ENCODE results near the gene SELENOM.

DNA sequence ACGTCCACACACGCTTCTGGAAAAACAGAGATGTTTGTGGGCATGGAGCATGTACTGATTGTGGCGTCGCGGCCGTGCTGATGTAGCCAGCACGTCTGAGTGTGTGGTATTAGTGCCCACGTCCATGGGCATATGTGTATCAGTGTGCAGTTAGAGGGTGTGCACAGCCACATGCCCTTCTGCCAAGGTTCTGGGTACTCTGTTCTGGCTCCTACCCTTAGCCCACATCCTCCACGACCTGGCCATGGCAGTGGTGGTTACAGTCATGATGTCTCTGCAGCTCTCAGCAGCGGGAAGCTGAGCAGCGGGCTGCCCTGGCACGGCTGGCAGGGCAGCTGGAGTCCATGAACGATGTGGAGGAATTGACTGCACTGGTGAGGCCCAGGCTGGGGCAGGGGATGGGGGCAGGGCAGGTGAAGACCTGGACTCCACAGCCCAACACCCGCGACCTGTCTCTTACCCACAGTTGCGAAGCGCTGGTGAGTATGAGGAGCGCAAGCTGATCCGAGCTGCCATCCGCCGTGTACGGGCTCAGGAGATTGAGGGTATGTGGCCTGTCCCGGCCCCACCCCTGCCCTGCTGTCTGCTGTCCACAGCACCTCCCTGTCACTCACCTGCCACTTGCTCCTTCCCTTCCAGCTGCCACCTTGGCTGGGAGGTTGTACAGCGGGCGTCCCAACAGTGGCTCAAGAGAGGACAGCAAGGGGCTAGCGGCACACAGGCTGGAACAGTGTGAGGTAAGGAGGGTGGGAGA lies 19.0 kb downstream of the SELENOM start:
- TF ChIP-seq, protein P1, sequence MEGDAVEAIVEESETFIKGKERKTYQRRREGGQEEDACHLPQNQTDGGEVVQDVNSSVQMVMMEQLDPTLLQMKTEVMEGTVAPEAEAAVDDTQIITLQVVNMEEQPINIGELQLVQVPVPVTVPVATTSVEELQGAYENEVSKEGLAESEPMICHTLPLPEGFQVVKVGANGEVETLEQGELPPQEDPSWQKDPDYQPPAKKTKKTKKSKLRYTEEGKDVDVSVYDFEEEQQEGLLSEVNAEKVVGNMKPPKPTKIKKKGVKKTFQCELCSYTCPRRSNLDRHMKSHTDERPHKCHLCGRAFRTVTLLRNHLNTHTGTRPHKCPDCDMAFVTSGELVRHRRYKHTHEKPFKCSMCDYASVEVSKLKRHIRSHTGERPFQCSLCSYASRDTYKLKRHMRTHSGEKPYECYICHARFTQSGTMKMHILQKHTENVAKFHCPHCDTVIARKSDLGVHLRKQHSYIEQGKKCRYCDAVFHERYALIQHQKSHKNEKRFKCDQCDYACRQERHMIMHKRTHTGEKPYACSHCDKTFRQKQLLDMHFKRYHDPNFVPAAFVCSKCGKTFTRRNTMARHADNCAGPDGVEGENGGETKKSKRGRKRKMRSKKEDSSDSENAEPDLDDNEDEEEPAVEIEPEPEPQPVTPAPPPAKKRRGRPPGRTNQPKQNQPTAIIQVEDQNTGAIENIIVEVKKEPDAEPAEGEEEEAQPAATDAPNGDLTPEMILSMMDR (IDR thresholded peaks at IDR 0.05): no peak
- TF ChIP-seq POLR2A (IDR thresholded peaks at IDR 0.05) (no peak), EP300 (IDR thresholded peaks at IDR 0.05) (no peak)
